T-helper 17 cell (primary cell): ENCODE data around the gene C2orf76. TPM values are rescaled to one million over a fixed set of nuclear protein-coding genes. Genes with fewer than 3 reads are reported as not detected.
A peak's percentile ranks its signal among the peaks of the same experiment; 100 is the strongest.

Experiments used
- ATAC-seq: fragments of 150-1000 bp; cut with Tn5 transposase; 2 replicates; pipeline ENCODE4 v1.10.0; 2021; ENCODE audit warnings: mild to moderate bottlenecking, moderate library complexity
- DNase-seq, 3 donors: peaks; one replicate each; pipeline versions ENCODE4 v3.0.0 to v3.0.0-alpha.2; 2020 to 2021
- H3K9me3 ChIP-seq: one replicate; pipeline ENCODE4 v1.7.0; 2013; ENCODE audit warnings: low read length, mild to moderate bottlenecking; ENCODE audit not compliant: control insufficient read depth, poor library complexity, severe bottlenecking
- H3K27ac Mint-ChIP-seq: one replicate; pipeline ENCODE4 v1.8.0; 2022; ENCODE audit warnings: mild to moderate bottlenecking, moderate library complexity, mixed read lengths
- H3K27me3 Mint-ChIP-seq: one replicate; pipeline ENCODE4 v1.8.0; 2022; ENCODE audit warnings: mixed read lengths
- H3K36me3 Mint-ChIP-seq: one replicate; pipeline ENCODE4 v1.8.0; 2022; ENCODE audit warnings: low read depth, mixed read lengths
- H3K4me1 Mint-ChIP-seq: one replicate; pipeline ENCODE4 v1.8.0; 2022; ENCODE audit warnings: mild to moderate bottlenecking, mixed read lengths
- H3K4me3 Mint-ChIP-seq: one replicate; pipeline ENCODE4 v1.8.0; 2022; ENCODE audit warnings: mild to moderate bottlenecking, moderate library complexity, mixed read lengths
- total RNA-seq, 4 donors: library from RNA in 2 of 4; stranded (reverse) in 2 of 4; gene quantifications; one replicate each; pipeline ENCODE4 v1.2.3 and lab custom pipeline; 2022 to 2026

The C2orf76 gene
- total RNA-seq, 2 donors from 2014 or later: 7.2 to 9.0 TPM

DNA sequence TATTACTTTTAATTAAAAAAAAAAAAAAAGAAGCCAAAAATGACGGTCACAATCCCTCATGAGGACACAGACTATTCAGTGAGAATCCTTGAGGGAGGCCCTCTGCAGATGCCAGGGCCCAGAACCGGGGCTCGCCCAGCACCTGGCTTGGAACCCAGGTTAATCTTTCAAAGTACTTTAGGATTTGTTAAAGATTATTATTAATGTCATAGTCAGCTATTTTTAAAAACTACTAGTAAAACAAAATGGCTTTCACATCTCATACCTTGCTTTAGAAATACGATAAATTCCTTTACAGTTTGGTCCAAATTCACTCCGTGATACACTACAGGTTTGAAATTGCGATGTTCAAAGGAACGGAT is 27.1 kb downstream of the C2orf76 start:
- Mint-ChIP-seq H3K36me3 (peaks cover 12% of the 10 kb centered on the region), H3K4me3 (no peak overlapping the region), H3K27me3 (no peaks in the 10 kb centered on the region), H3K4me1 (peaks cover 14% of the 10 kb centered on the region), H3K27ac (peak overlapping the region; percentile 47)
- ATAC-seq (peak; percentile 40), DNase-seq (no peak)
- H3K9me3 ChIP-seq: no peaks in the 10 kb centered on the region

DNA sequence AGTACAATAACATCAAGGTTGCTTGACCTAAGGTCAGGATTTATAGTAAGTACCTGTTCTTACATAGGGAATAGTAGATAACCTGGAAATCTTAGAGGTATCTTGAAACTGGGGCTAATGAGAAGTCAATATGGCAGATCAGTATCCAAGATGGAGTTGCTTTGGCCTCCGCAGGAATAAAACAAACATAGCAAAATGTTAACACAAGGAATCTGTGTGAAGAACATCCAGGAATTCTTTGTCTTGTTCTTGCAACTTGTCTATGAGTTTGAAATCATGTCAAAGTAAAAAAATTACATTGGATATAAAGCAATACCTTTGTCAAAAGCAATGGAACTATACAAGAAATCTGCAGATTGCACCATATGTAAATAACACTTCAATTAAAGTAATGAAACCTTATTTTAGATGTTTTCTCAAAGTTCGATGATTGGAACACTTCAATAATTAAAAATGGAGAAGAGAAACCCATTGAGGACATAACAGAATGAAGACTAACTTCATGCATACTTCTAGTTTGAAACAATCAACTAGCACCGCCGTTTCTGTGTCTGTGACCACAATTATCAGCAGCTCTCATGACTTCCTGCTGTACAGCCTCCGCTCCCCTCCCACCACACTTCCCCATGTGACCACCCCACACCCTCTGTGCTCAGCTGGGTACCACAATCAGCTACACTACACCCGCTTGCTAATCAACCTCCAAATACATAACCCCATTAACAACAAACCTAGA is 27.6 kb downstream of the C2orf76 start:
- peaks cover 12% of the 10 kb centered on the region for H3K36me3 Mint-ChIP-seq
- DNase-seq (peak in 1 of 3 donors; percentile 8), ATAC-seq (peak; percentile 96)

GRCh38 chr2:119338272-119338671 is 28.4 kb downstream of the C2orf76 start:
- Mint-ChIP-seq H3K4me1 (peaks cover 14% of the 10 kb centered on the region), H3K27ac (no peak overlapping the region), H3K27me3 (no peaks in the 10 kb centered on the region), H3K36me3 (peaks cover 12% of the 10 kb centered on the region), H3K4me3 (no peak overlapping the region)
- ATAC-seq: no peak
- H3K9me3 ChIP-seq: no peaks in the 10 kb centered on the region
- no peak for DNase-seq

More for the DNA sequence above, 27.6 kb downstream of the C2orf76 start:
- Mint-ChIP-seq H3K27ac (peak overlapping the region; percentile 47), H3K27me3 (no peaks in the 10 kb centered on the region), H3K4me1 (peaks cover 14% of the 10 kb centered on the region), H3K4me3 (no peak overlapping the region)
- no peaks in the 10 kb centered on the region for H3K9me3 ChIP-seq

DNA sequence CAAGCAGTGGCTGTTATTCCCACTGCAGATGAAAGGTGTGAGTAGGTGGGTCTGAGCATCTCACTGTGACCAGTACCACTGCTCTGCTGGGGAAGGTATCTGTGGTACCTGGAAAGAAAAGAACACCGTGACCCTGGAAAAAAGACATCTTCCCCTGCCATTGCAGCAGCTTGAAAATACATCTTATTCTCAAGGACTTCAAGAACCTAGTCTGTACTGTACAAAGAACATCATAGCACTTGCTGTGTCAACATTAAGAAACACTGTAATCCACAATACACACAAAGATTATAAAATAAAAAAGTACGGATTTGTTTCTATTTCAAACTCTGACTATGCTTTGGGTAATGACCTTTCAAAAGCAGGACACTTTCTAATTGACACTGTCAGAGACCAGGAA is 28.9 kb downstream of the C2orf76 start:
- H3K9me3 ChIP-seq: no peaks in the 10 kb centered on the region
- Mint-ChIP-seq H3K27me3 (no peaks in the 10 kb centered on the region), H3K4me3 (no peak overlapping the region), H3K36me3 (peaks cover 12% of the 10 kb centered on the region), H3K4me1 (peaks cover 14% of the 10 kb centered on the region), H3K27ac (no peak overlapping the region)
- DNase-seq (no peak), ATAC-seq (no peak)

DNA sequence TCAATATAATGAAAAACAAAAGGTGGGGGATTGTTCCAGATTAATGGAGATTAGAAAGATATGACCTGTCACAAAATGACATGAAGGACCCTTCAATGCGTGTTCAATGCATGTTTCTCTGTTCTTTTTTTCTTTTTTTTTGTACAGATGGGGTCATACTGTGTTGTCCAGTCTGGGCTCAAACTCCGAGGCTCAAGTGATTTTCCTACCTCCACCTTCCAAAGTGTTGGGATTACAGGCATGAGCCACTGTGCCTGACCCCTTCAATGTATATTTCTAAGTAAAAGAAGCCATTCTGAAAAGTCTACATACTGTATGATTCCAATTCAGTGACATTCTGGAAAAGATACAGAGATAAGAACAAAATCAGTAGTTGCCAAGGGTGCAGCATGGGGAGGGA is 32.8 kb downstream of the C2orf76 start:
- H3K27ac Mint-ChIP-seq: no peak overlapping the region
- H3K9me3 ChIP-seq: no peaks in the 10 kb centered on the region
- peaks cover 7% of the 10 kb centered on the region for H3K4me1 Mint-ChIP-seq
- no peak for DNase-seq
- H3K27me3 Mint-ChIP-seq: no peaks in the 10 kb centered on the region
- H3K4me3 Mint-ChIP-seq: no peak overlapping the region
- no peak for ATAC-seq
- H3K36me3 Mint-ChIP-seq: peaks cover 19% of the 10 kb centered on the region

DNA sequence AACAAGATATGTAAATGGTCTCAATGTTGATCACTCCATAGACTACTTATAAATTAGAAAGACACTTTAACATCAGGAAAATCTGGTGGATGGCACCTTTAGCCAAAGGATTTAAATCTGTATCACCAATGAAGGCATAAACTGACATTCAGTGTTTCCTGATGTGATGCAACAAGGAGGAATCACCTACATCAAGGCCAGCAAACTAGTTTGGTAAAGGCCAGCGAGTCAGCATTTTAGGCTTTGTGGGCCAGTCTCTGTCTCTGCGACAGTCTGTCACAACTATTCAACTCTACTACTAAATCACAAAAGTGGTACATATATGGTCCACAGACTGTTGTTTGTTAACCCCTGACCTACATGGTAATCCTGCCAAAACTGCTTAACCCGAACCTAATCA is 33.3 kb downstream of the C2orf76 start:
- Mint-ChIP-seq H3K27ac (no peak overlapping the region), H3K36me3 (peaks cover 19% of the 10 kb centered on the region), H3K27me3 (no peaks in the 10 kb centered on the region), H3K4me1 (peaks cover 2% of the 10 kb centered on the region), H3K4me3 (no peak overlapping the region)
- H3K9me3 ChIP-seq: no peaks in the 10 kb centered on the region
- DNase-seq (no peak), ATAC-seq (no peak)

- Mint-ChIP-seq H3K27ac (no peak overlapping the region), H3K4me3 (no peak overlapping the region), H3K36me3 (peaks cover 16% of the 10 kb centered on the region), H3K4me1 (no peaks in the 10 kb centered on the region), H3K27me3 (no peaks in the 10 kb centered on the region)
- DNase-seq: no peak
- no peaks in the 10 kb centered on the region for H3K9me3 ChIP-seq
- no peak for ATAC-seq
These were observed 33.7 kb downstream of the C2orf76 start for GRCh38 chr2:119332953-119333352.

DNA sequence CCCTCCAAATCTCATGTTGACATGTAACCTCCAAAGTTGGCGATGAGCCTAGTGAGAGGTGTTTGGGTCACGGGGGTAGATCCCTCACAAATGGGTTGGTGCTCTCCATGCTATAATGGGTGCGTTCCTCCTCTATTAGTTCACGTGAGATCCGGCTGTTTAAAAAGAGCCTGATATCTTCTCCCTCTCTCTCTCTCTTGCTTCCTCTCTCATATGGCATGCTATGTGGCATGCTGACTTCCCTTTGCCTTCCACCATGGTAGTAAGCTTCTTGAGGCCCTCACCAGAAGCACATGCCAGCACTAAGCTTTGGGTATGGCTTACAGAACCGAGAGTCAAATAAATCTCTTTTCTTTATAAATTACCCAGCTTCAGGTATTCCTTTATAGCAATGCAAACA is 39.2 kb downstream of the C2orf76 start:
- DNase-seq: no peak
- H3K27me3 Mint-ChIP-seq: no peaks in the 10 kb centered on the region
- no peak overlapping the region for H3K4me3 Mint-ChIP-seq
- H3K9me3 ChIP-seq: no peaks in the 10 kb centered on the region
- no peaks in the 10 kb centered on the region for H3K4me1 Mint-ChIP-seq
- ATAC-seq: no peak
- peaks cover 8% of the 10 kb centered on the region for H3K36me3 Mint-ChIP-seq
- H3K27ac Mint-ChIP-seq: no peak overlapping the region

- Mint-ChIP-seq H3K36me3 (peaks cover 8% of the 10 kb centered on the region), H3K4me1 (no peaks in the 10 kb centered on the region), H3K27me3 (no peaks in the 10 kb centered on the region), H3K27ac (no peak overlapping the region), H3K4me3 (no peak overlapping the region)
- H3K9me3 ChIP-seq: no peaks in the 10 kb centered on the region
- ATAC-seq: no peak
- DNase-seq: no peak
These were observed 39.7 kb downstream of the C2orf76 start for GRCh38 chr2:119326938-119327337.

DNA sequence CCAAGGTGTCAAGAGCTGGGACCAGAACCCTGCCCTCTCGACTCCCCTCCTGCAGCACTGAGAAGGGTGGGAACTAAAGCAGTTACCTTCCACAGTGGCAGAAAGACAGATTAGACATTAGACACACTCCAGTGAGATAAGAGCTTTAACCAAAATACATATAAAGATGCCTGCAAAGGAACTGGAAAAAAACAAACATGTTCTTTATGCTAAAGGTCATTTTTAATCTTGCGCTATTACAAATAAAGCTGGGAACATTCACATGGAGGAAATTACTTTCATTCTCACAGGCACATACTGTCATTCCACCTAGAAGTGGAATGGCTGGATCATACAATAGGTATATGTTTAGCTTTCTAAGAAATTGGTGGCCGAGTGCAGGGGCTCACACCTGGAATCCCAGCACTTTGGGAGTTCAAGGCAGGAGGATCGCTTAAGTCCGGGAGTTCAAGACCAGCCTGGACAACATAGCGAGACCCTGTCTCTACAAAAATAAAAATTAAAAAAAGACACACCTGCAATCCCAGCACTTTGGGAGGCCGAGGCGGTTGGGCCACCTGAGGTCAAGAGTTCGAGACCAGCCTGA is 41.9 kb downstream of the C2orf76 start:
- no peaks in the 10 kb centered on the region for H3K9me3 ChIP-seq
- DNase-seq (no peak), ATAC-seq (no peak)
- H3K27me3 Mint-ChIP-seq: no peaks in the 10 kb centered on the region
- H3K4me1 Mint-ChIP-seq: no peaks in the 10 kb centered on the region
- no peak overlapping the region for H3K27ac Mint-ChIP-seq
- H3K36me3 Mint-ChIP-seq: no peaks in the 10 kb centered on the region
- no peak overlapping the region for H3K4me3 Mint-ChIP-seq

GRCh38 chr2:119323459-119323858 is 43.2 kb downstream of the C2orf76 start:
- no peaks in the 10 kb centered on the region for H3K9me3 ChIP-seq
- no peak overlapping the region for H3K27ac Mint-ChIP-seq
- no peak overlapping the region for H3K4me3 Mint-ChIP-seq
- ATAC-seq (no peak), DNase-seq (no peak)
- H3K36me3 Mint-ChIP-seq: no peaks in the 10 kb centered on the region
- no peaks in the 10 kb centered on the region for H3K4me1 Mint-ChIP-seq
- no peaks in the 10 kb centered on the region for H3K27me3 Mint-ChIP-seq

- Mint-ChIP-seq H3K4me3 (no peak overlapping the region), H3K4me1 (no peaks in the 10 kb centered on the region), H3K36me3 (no peaks in the 10 kb centered on the region), H3K27me3 (no peaks in the 10 kb centered on the region), H3K27ac (no peak overlapping the region)
- no peaks in the 10 kb centered on the region for H3K9me3 ChIP-seq
- DNase-seq: no peak
- no peak for ATAC-seq
These were observed 47.0 kb downstream of the C2orf76 start for GRCh38 chr2:119319593-119319992.

DNA sequence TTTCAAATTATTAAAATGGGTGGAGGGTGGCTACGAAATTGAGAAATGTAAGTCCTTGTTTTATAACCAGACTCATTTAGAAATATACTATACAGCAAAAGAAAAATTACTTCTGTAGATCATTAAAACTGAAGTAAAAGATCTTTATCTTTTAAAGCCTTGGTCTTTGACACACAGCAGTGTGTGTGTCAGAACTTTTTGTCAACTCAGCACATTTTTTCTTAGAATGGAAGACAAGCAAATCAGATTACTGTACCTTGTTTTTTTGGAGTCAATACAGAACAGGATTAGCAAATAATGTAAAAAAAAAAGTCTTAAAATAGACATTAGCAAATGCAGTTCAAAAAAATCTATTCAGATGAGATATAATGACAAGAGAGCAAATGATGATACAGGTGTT is 49.1 kb downstream of the C2orf76 start:
- H3K4me1 Mint-ChIP-seq: no peaks in the 10 kb centered on the region
- ATAC-seq (no peak), DNase-seq (no peak)
- no peak overlapping the region for H3K27ac Mint-ChIP-seq
- H3K9me3 ChIP-seq: no peaks in the 10 kb centered on the region
- H3K36me3 Mint-ChIP-seq: no peaks in the 10 kb centered on the region
- H3K4me3 Mint-ChIP-seq: no peak overlapping the region
- no peaks in the 10 kb centered on the region for H3K27me3 Mint-ChIP-seq

DNA sequence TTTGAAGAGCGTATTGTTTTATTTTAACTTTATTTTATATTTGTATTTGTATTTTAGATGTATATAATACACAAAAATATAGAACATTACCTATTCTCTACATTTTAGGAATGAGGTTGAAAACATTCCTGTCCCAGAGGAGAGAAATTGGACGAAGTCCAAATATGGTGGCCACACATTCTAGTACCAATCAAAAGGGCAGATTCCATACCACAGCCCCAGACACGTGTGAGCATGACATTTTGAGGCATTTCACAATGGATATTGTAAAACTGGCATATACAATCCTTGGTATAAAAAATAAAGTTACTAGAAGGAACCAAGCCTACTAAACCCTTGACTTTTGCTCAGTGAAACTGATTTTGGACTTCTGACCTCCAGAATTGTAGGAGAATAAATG is 50.6 kb downstream of the C2orf76 start:
- H3K4me1 Mint-ChIP-seq: no peaks in the 10 kb centered on the region
- ATAC-seq (no peak), DNase-seq (no peak)
- peaks cover 4% of the 10 kb centered on the region for H3K36me3 Mint-ChIP-seq
- no peaks in the 10 kb centered on the region for H3K9me3 ChIP-seq
- no peaks in the 10 kb centered on the region for H3K27me3 Mint-ChIP-seq
- H3K27ac Mint-ChIP-seq: no peak overlapping the region
- no peak overlapping the region for H3K4me3 Mint-ChIP-seq
